DOHH2 (cell line): ENCODE results near the gene NR2F1-AS1.

Source experiments
- CTCF ChIP-seq: fragments of 200-600 bp; sonication (generic); IDR thresholded peaks from one replicate; pipeline ENCODE4 v1.5.1; 2014; ENCODE audit warnings: antibody characterized with exemption, mild to moderate bottlenecking, low read depth, low read length; ENCODE audit not compliant: poor library complexity, severe bottlenecking
- EZH2phosphoT487 ChIP-seq: fragments of 200-600 bp; sonication (generic); IDR thresholded peaks from 2 replicates; pipeline ENCODE4 v1.6.1; 2017; ENCODE audit warnings: borderline replicate concordance, mild to moderate bottlenecking, antibody characterized with exemption, low read length, moderate library complexity, mixed read lengths

GRCh38 chr5:93401634-93402213 lies 179.3 kb downstream of the NR2F1-AS1 start:
- TF ChIP-seq CTCF (no peak), EZH2phosphoT487 (no peak)
